ENCODE results near the gene WNT8B. TPM values are rescaled to one million over a fixed set of nuclear protein-coding genes. Genes with fewer than 3 reads are reported as not detected.

The WNT8B gene
- total RNA-seq, 4 donors from 2014 or later, result not detected

DNA sequence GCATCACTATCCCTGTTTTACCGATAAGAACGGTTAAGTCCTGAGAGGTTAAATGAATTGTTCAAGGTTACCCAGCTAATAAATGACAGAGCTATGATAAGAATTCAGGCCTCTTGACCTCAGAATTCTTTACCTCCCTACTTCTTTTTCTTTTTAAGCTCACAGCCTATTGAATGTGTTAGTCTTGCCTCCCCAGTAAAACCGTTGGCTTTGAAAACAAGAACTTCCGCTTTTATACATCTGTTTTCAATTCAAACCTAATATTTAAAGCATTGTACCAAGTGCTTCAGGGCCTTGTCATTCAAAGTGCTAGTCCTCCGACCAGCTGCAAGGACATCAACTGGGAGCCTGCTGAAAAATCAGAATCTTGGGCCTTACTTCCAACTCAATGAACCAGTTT is 41.3 kb downstream of the WNT8B start:
- Histone ChIP-seq H3K9me3 (no peaks in the 10 kb centered on the region), H3K36me3 (peaks cover 0 to 15% (median 0%) of the 10 kb centered on the region in 3 donors)
- TF ChIP-seq POLR2A (IDR thresholded peaks at IDR 0.05), result no peak
- TF ChIP-seq CTCF (IDR thresholded peaks at IDR 0.05), result no peak

DNA sequence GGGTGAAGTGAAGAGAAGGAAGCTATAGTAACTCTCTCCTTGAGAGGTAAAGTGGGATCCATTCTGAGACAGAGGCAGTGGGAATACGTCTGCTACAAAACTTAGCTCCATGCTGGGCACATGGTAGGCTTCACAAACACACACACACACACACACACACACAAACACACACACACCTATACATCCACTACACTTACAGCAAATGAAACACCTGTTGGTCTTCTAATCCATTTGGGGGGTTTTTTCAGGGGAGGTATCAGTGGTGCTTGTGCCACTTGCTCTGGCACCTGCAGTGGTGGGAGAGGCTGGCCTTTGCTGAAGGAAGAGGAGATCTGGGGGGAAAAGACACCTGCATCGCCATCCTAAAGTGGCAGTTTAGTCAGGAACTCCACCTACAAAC is 42.4 kb downstream of the WNT8B start:
- Histone ChIP-seq H3K27ac (no peak overlapping the region), H3K27me3 (no peaks in the 10 kb centered on the region), H3K4me1 (no peaks in the 10 kb centered on the region), H3K36me3 (peaks cover 0 to 15% (median 0%) of the 10 kb centered on the region in 3 donors), H3K4me3 (no peak overlapping the region), H3K9me3 (no peaks in the 10 kb centered on the region)
- no peak for DNase-seq
- no peak for TF ChIP-seq POLR2A (IDR thresholded peaks at IDR 0.05)
- TF ChIP-seq CTCF (IDR thresholded peaks at IDR 0.05), result no peak

More for the DNA sequence above, 41.3 kb downstream of the WNT8B start:
- no peak for DNase-seq
- Histone ChIP-seq H3K27ac (no peak overlapping the region), H3K4me3 (no peak overlapping the region), H3K27me3 (no peaks in the 10 kb centered on the region), H3K4me1 (no peaks in the 10 kb centered on the region)

DNA sequence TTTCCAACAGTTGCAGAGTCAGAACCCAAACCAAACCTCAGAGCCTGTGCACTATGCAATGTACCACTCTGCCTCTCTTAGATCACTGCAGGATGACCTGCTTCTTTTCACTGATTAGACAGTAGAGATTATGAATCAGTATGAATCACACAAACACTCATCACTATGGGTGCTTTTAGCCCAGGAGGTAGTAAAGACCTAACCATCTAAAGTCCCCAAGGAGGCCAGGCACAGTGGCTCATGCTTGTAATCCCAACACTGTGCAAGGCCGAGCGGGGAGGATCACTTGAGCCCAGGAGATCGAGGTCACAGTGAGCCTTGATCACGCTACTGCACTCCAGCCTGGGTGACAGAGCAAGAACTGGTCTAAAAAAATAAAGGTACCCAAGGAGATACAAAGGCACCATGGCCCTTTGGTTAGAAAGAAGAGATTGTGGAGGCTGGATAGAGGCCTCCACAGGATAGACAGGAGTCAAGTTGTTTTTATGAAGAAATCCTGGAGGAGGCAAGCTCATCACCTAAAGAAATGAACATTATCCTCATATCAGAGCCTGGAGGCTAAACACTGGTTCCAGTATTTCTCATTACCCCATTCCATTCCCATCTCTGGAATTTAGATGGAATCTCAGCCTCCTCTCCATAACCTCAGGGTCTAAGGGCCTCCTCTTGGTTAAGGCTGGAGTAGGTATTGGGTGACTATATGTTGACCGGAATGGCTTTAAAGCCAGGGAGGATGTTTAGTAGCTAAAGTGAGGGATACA is 44.0 kb downstream of the WNT8B start:
- Histone ChIP-seq H3K9me3 (no peaks in the 10 kb centered on the region), H3K27me3 (no peaks in the 10 kb centered on the region), H3K27ac (no peak overlapping the region), H3K4me3 (no peak overlapping the region), H3K4me1 (peaks cover 0 to 4% (median 0%) of the 10 kb centered on the region in 4 donors), H3K36me3 (peaks cover 0 to 3% (median 0%) of the 10 kb centered on the region in 3 donors)
- no peak for TF ChIP-seq CTCF (IDR thresholded peaks at IDR 0.05)
- TF ChIP-seq POLR2A (IDR thresholded peaks at IDR 0.05), result no peak
- DNase-seq, result no peak

- Histone ChIP-seq H3K27ac (no peak overlapping the region), H3K27me3 (no peaks in the 10 kb centered on the region), H3K9me3 (no peaks in the 10 kb centered on the region), H3K36me3 (peaks cover 0 to 3% (median 0%) of the 10 kb centered on the region in 3 donors), H3K4me1 (peaks cover 0 to 4% (median 0%) of the 10 kb centered on the region in 4 donors), H3K4me3 (no peak overlapping the region)
- TF ChIP-seq POLR2A (IDR thresholded peaks at IDR 0.05) (no peak), CTCF (IDR thresholded peaks at IDR 0.05) (no peak)
- no peak for DNase-seq
Observed at GRCh38 chr10:100507357-100507732, 44.5 kb downstream of the WNT8B start.

DNA sequence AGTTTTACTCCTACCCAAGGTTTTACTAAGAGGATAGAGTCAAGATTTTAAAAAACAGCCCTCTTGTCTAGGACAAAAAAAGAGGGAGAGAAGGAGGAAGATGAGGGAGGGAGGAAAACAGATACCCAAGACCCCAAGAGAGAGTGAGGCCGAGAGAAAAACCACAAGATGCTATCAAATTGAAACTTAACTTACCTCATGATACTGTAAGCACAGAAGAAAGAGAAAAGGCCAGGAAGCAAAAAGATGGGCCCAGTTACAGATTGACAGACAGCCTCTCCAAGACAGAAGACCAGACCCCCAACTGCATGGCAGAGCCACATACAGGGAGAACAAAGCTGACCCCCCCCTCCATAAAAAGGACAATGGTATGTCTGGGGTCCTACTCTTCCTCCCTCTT is 45.5 kb downstream of the WNT8B start:
- no peaks in the 10 kb centered on the region for H3K9me3 ChIP-seq
- H3K27me3 ChIP-seq, result no peaks in the 10 kb centered on the region
- H3K36me3 ChIP-seq, result peaks cover 0 to 3% (median 0%) of the 10 kb centered on the region in 3 donors
- DNase-seq, result no peak
- peaks cover 0 to 4% (median 0%) of the 10 kb centered on the region in 4 donors for H3K4me1 ChIP-seq
- TF ChIP-seq CTCF (IDR thresholded peaks at IDR 0.05) (no peak), POLR2A (IDR thresholded peaks at IDR 0.05) (no peak)
- no peak overlapping the region for H3K4me3 ChIP-seq
- H3K27ac ChIP-seq, result no peak overlapping the region
